GM18502 (cell line): Measurements from ENCODE around the gene PDF.
"Not testable (repeated sequence)": the region's sequence is repeated elsewhere in the genome, so short reads cannot be mapped to it uniquely, and the experiment has no call there.

Source experiments
- ATAC-seq: cut with Tn5 transposase; IDR thresholded peaks from one replicate; pipeline ENCODE4 v1.9.1; 2021; ENCODE audit warnings: mild to moderate bottlenecking; ENCODE audit not compliant: unreplicated experiment, poor library complexity

The PDF gene

GRCh38 chr16:69330286-69331109 is at the start of gene PDF:
Gene PDF (minus strand): TSS chr16:69330588. CDS start chr16:69330570, 18 bp downstream.
- ATAC-seq = peak; percentile 95

- no peak for ATAC-seq
Observed at GRCh38 chr16:69378760-69379159, 48.4 kb upstream of the PDF start.

- ATAC-seq = no peak
Observed at GRCh38 chr16:69378036-69378435, 47.6 kb upstream of the PDF start.

- no peak for ATAC-seq
Observed at GRCh38 chr16:69376393-69377059, 46.1 kb upstream of the PDF start.

GRCh38 chr16:69373019-69373418 is 42.6 kb upstream of the PDF start:
- ATAC-seq = no peak

- ATAC-seq = no peak
Observed at GRCh38 chr16:69371564-69371963, 41.2 kb upstream of the PDF start.

GRCh38 chr16:69368866-69369265 is 38.5 kb upstream of the PDF start:
- no peak for ATAC-seq

GRCh38 chr16:69367980-69368379 is 37.6 kb upstream of the PDF start:
- ATAC-seq = no peak

- ATAC-seq = no peak
Observed at GRCh38 chr16:69366431-69366830, 36.0 kb upstream of the PDF start.

- no peak for ATAC-seq
Observed at GRCh38 chr16:69365901-69366300, 35.5 kb upstream of the PDF start.

GRCh38 chr16:69364088-69364487 is 33.7 kb upstream of the PDF start:
- ATAC-seq = no peak

- ATAC-seq = no peak
Observed at GRCh38 chr16:69363281-69363717, 32.9 kb upstream of the PDF start.

- not testable (repeated sequence) for ATAC-seq
Observed at GRCh38 chr16:69360070-69360469, 29.7 kb upstream of the PDF start.

- ATAC-seq = no peak
Observed at GRCh38 chr16:69351309-69352027, 21.1 kb upstream of the PDF start, which contains the start of gene TMED6. Gene TMED6 (minus strand): TSS chr16:69351786. CDS start chr16:69351753, 33 bp downstream.

- ATAC-seq = no peak
Observed at GRCh38 chr16:69350536-69351133, 20.2 kb upstream of the PDF start.

- no peak for ATAC-seq
Observed at GRCh38 chr16:69349536-69349935, 19.1 kb upstream of the PDF start.

GRCh38 chr16:69348222-69348621 is 17.8 kb upstream of the PDF start:
- ATAC-seq = no peak

GRCh38 chr16:69346683-69347082 is 16.3 kb upstream of the PDF start:
- no peak for ATAC-seq

- ATAC-seq = no peak
Observed at GRCh38 chr16:69345923-69346322, 15.5 kb upstream of the PDF start.

- ATAC-seq = no peak
Observed at GRCh38 chr16:69344171-69344570, 13.8 kb upstream of the PDF start.
